HG03521 (cell line): ENCODE results near the gene GPC6.

Experiments
- ATAC-seq: cut with Tn5 transposase; IDR thresholded peaks from one replicate; pipeline ENCODE4 v1.9.1; 2021; ENCODE audit warnings: mild to moderate bottlenecking, moderate library complexity; ENCODE audit not compliant: unreplicated experiment

Gene GPC6

GRCh38 chr13:93552596-93552995 lies 326.0 kb downstream of the GPC6 start:
- ATAC-seq: no peak

- no peak for ATAC-seq
Measured at GRCh38 chr13:93554514-93554913, 327.9 kb downstream of the GPC6 start.

GRCh38 chr13:93558637-93559036 lies 332.0 kb downstream of the GPC6 start:
- no peak for ATAC-seq

GRCh38 chr13:93559718-93560117 lies 333.1 kb downstream of the GPC6 start:
- ATAC-seq: no peak

GRCh38 chr13:93561576-93562225 lies 335.1 kb downstream of the GPC6 start:
- ATAC-seq: no peak

GRCh38 chr13:93562676-93563075 lies 336.1 kb downstream of the GPC6 start:
- no peak for ATAC-seq

- ATAC-seq: no peak
Measured at GRCh38 chr13:93577105-93577504, 350.5 kb downstream of the GPC6 start.

GRCh38 chr13:93589788-93590187 lies 363.2 kb downstream of the GPC6 start:
- ATAC-seq: no peak

GRCh38 chr13:93603043-93603442 lies 376.4 kb downstream of the GPC6 start:
- ATAC-seq: no peak

GRCh38 chr13:93614776-93615175 lies 388.2 kb downstream of the GPC6 start:
- no peak for ATAC-seq

GRCh38 chr13:93620181-93620765 lies 393.7 kb downstream of the GPC6 start:
- no peak for ATAC-seq

- no peak for ATAC-seq
Measured at GRCh38 chr13:93621051-93621450, 394.4 kb downstream of the GPC6 start.

GRCh38 chr13:93621966-93622365 lies 395.4 kb downstream of the GPC6 start:
- ATAC-seq: no peak

GRCh38 chr13:93624311-93624777 lies 397.7 kb downstream of the GPC6 start:
- no peak for ATAC-seq

GRCh38 chr13:93625536-93625935 lies 398.9 kb downstream of the GPC6 start:
- no peak for ATAC-seq

GRCh38 chr13:93628136-93628797 lies 401.7 kb downstream of the GPC6 start:
- ATAC-seq: no peak

GRCh38 chr13:93635616-93636032 lies 409.0 kb downstream of the GPC6 start:
- no peak for ATAC-seq

GRCh38 chr13:93637852-93638251 lies 411.2 kb downstream of the GPC6 start:
- ATAC-seq: no peak

GRCh38 chr13:93640452-93640851 lies 413.8 kb downstream of the GPC6 start:
- ATAC-seq: no peak

- no peak for ATAC-seq
Measured at GRCh38 chr13:93646245-93646644, 419.6 kb downstream of the GPC6 start.

- ATAC-seq: no peak
Measured at GRCh38 chr13:93649496-93649895, 422.9 kb downstream of the GPC6 start.

- ATAC-seq: no peak
Measured at GRCh38 chr13:93653776-93654175, 427.2 kb downstream of the GPC6 start.
